Liver (tissue), 9 donors: ENCODE measurements around the gene KCNK13. TPM values are rescaled to one million over a fixed set of nuclear protein-coding genes. Genes with fewer than 3 reads are reported as not detected.

Experiments used
- DNase-seq: peaks from one replicate; pipeline ENCODE4 v3.0.0-alpha.2; 2017; ENCODE audit warnings: low spot score
- H3K27ac ChIP-seq, 2 donors: one replicate each; pipeline ENCODE4 v1.7.0; 2013; ENCODE audit warnings: inconsistent platforms in 2 of 2, low read length in 2 of 2, control low read depth in 1 of 2, low read depth in 1 of 2, mild to moderate bottlenecking in 1 of 2
- H3K27me3 ChIP-seq, 4 donors: one replicate each; pipeline versions ENCODE4 v1.6.1 to v1.7.0; 2013; ENCODE audit warnings: low read length in 3 of 4, inconsistent platforms in 1 of 4, mild to moderate bottlenecking in 1 of 4, moderate library complexity in 1 of 4; ENCODE audit not compliant: control insufficient read depth in 4 of 4, insufficient read depth in 4 of 4
- H3K36me3 ChIP-seq, 4 donors: one replicate each; pipeline versions ENCODE4 v1.6.1 to v1.7.0; 2013; ENCODE audit warnings: low read length in 3 of 4, mild to moderate bottlenecking in 3 of 4, low read depth in 1 of 4, moderate library complexity in 1 of 4; ENCODE audit not compliant: control insufficient read depth in 4 of 4, insufficient read depth in 3 of 4
- H3K4me1 ChIP-seq, 4 donors: one replicate each; pipeline versions ENCODE4 v1.6.1 to v1.7.0; 2013; ENCODE audit warnings: low read length in 3 of 4, mild to moderate bottlenecking in 3 of 4, moderate library complexity in 1 of 4; ENCODE audit not compliant: control insufficient read depth in 4 of 4, insufficient read depth in 4 of 4
- H3K4me3 ChIP-seq, 3 donors: one replicate each; pipeline versions ENCODE4 v1.6.1 to v1.7.0; 2013; ENCODE audit warnings: low read length in 3 of 3, control low read depth in 1 of 3, low read depth in 1 of 3, mild to moderate bottlenecking in 1 of 3
- H3K9ac ChIP-seq, 2 donors: one replicate each; pipeline ENCODE4 v1.7.0; 2013; ENCODE audit warnings: low read length in 2 of 2, mild to moderate bottlenecking in 2 of 2, moderate library complexity in 2 of 2, control low read depth in 1 of 2, low read depth in 1 of 2
- H3K9me3 ChIP-seq, 4 donors: one replicate each; pipeline versions ENCODE4 v1.6.1 to v1.7.0; 2013; ENCODE audit warnings: low read length in 3 of 4; ENCODE audit not compliant: control insufficient read depth in 4 of 4
- ATF3 ChIP-seq: IDR thresholded peaks from 2 replicates; pipeline ENCODE4 v1.6.1; 2016; ENCODE audit warnings: antibody characterized with exemption
- EGR1 ChIP-seq, 2 donors: IDR thresholded peaks; 2 replicates each; pipeline ENCODE4 v1.6.1; 2016 to 2018; ENCODE audit warnings: antibody characterized with exemption in 2 of 2, low read depth in 2 of 2
- FOXA1 ChIP-seq: IDR thresholded peaks from 2 replicates; pipeline ENCODE4 v1.6.1; 2016; ENCODE audit warnings: antibody characterized with exemption
- FOXA2 ChIP-seq: IDR thresholded peaks from 2 replicates; pipeline ENCODE4 v1.6.1; 2016; ENCODE audit warnings: antibody characterized with exemption
- GABPA ChIP-seq, 2 donors: IDR thresholded peaks in 1 of 2; conservative IDR thresholded peaks in 1 of 2; 2 replicates each; pipeline ENCODE4 v1.6.1; 2016; ENCODE audit warnings: antibody characterized with exemption in 2 of 2, mild to moderate bottlenecking in 1 of 2, moderate library complexity in 1 of 2
- HNF4A ChIP-seq, 2 donors: conservative IDR thresholded peaks; 2 replicates each; pipeline ENCODE4 v1.6.1; 2016; ENCODE audit warnings: antibody characterized with exemption in 2 of 2, mild to moderate bottlenecking in 2 of 2
- HNF4G ChIP-seq: IDR thresholded peaks from 2 replicates; pipeline ENCODE4 v1.6.1; 2016; ENCODE audit warnings: antibody characterized with exemption
- JUND ChIP-seq, 2 donors: IDR thresholded peaks; 2 replicates each; pipeline ENCODE4 v1.6.1; 2016; ENCODE audit warnings: antibody characterized with exemption in 2 of 2
- MAX ChIP-seq: IDR thresholded peaks from 2 replicates; pipeline ENCODE4 v1.6.1; 2016; ENCODE audit warnings: antibody characterized with exemption
- NR2F2 ChIP-seq: IDR thresholded peaks from 2 replicates; pipeline ENCODE4 v1.6.1; 2016; ENCODE audit warnings: antibody characterized with exemption
- RAD21 ChIP-seq, 2 donors: IDR thresholded peaks; 2 replicates each; pipeline ENCODE4 v1.6.1; 2016; ENCODE audit warnings: antibody characterized with exemption in 2 of 2, mild to moderate bottlenecking in 2 of 2
- RXRA ChIP-seq, 2 donors: IDR thresholded peaks; 2 replicates each; pipeline ENCODE4 v1.6.1; 2017 to 2018; ENCODE audit warnings: antibody characterized with exemption in 2 of 2, mild to moderate bottlenecking in 1 of 2
- SP1 ChIP-seq: IDR thresholded peaks from 2 replicates; pipeline ENCODE4 v1.6.1; 2018; ENCODE audit warnings: antibody characterized with exemption, mild to moderate bottlenecking
- TAF1 ChIP-seq: conservative IDR thresholded peaks from 2 replicates; pipeline ENCODE4 v1.6.1; 2016; ENCODE audit warnings: antibody characterized with exemption, mild to moderate bottlenecking
- YY1 ChIP-seq: IDR thresholded peaks from 2 replicates; pipeline ENCODE4 v1.6.1; 2016; ENCODE audit warnings: antibody characterized with exemption, mild to moderate bottlenecking
- ZBTB33 ChIP-seq: IDR thresholded peaks from 2 replicates; pipeline ENCODE4 v1.6.1; 2016; ENCODE audit warnings: antibody characterized with exemption
- WGBS: extraction: QIAGEN DNeasy Blood & Tissue Kit; methylation state at CpG from one replicate; pipeline ENCODE4 v1.1.7; 2013; 5-methylcytosine and 5-hydroxymethylcytosine counted together
- polyA plus RNA-seq, 2 donors: library from polyadenylated mRNA; stranded (reverse) in 1 of 2; unstranded in 1 of 2; fragments of 200-250 nt in 1 of 2; fragments of >200 nt in 1 of 2; fragmentation: Nextera tagmentation in 1 of 2; extraction: Ambion mirVana in 1 of 2; gene quantifications; one replicate each; pipeline versions ENCODE4 v1.2.1 to v1.2.3, GENCODE V29; 2013 to 2015
- total RNA-seq, 2 donors: library from RNA; depleted of rRNA; stranded (reverse); fragments of >200 nt; gene quantifications; one replicate each; pipeline ENCODE4 v1.2.3, GENCODE V29; 2014
- TF ChIP-seq, protein P1 (sequence below): IDR thresholded peaks from 2 replicates; pipeline ENCODE4 v1.6.1; 2016; ENCODE audit warnings: antibody characterized with exemption, mild to moderate bottlenecking
- TF ChIP-seq, protein P2 (sequence below): fragments of 150-350 bp; IDR thresholded peaks from 2 replicates; pipeline ENCODE4 v1.5.1; 2017; ENCODE audit warnings: improper control_type of control experiment, low read depth, low read length; ENCODE audit not compliant: missing input control
- donor health status: healthy.
- donor health status: healthy.
- donor health status: healthy.
- donor health status: healthy.
- donor health status: healthy.

Gene KCNK13
- total and polyA plus RNA-seq, 4 donors: 0.25 to 0.61 (median 0.38) TPM; not detected in 1

GRCh38 chr14:90027842-90028241 is 34.0 kb upstream of the KCNK13 start:
- Histone ChIP-seq H3K9me3 (no peaks in the 10 kb centered on the region), H3K27ac (no peak overlapping the region), H3K4me1 (no peaks in the 10 kb centered on the region), H3K36me3 (peaks cover 0 to 13% (median 3%) of the 10 kb centered on the region in 4 donors), H3K27me3 (no peaks in the 10 kb centered on the region), H3K4me3 (no peak overlapping the region), H3K9ac (no peak overlapping the region)
- no peak for DNase-seq
- TF ChIP-seq RAD21 (IDR thresholded peaks at IDR 0.05): no peak
- no peak for TF ChIP-seq ATF3
- no peak for TF ChIP-seq GABPA (IDR thresholded peaks at IDR 0.05 in 1 of 2, conservative IDR thresholded peaks at IDR 0.05 in 1 of 2)
- TF ChIP-seq, protein P1, sequence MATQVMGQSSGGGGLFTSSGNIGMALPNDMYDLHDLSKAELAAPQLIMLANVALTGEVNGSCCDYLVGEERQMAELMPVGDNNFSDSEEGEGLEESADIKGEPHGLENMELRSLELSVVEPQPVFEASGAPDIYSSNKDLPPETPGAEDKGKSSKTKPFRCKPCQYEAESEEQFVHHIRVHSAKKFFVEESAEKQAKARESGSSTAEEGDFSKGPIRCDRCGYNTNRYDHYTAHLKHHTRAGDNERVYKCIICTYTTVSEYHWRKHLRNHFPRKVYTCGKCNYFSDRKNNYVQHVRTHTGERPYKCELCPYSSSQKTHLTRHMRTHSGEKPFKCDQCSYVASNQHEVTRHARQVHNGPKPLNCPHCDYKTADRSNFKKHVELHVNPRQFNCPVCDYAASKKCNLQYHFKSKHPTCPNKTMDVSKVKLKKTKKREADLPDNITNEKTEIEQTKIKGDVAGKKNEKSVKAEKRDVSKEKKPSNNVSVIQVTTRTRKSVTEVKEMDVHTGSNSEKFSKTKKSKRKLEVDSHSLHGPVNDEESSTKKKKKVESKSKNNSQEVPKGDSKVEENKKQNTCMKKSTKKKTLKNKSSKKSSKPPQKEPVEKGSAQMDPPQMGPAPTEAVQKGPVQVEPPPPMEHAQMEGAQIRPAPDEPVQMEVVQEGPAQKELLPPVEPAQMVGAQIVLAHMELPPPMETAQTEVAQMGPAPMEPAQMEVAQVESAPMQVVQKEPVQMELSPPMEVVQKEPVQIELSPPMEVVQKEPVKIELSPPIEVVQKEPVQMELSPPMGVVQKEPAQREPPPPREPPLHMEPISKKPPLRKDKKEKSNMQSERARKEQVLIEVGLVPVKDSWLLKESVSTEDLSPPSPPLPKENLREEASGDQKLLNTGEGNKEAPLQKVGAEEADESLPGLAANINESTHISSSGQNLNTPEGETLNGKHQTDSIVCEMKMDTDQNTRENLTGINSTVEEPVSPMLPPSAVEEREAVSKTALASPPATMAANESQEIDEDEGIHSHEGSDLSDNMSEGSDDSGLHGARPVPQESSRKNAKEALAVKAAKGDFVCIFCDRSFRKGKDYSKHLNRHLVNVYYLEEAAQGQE: no peak
- TF ChIP-seq EGR1 (IDR thresholded peaks at IDR 0.05; ENCODE audit: low read depth in 2 of 2): no peak
- no peak for TF ChIP-seq YY1
- no peak for TF ChIP-seq FOXA1
- no peak for TF ChIP-seq HNF4A (conservative IDR thresholded peaks at IDR 0.05)
- TF ChIP-seq FOXA2: no peak
- TF ChIP-seq ZBTB33: no peak
- no peak for TF ChIP-seq TAF1
- TF ChIP-seq, protein P2, sequence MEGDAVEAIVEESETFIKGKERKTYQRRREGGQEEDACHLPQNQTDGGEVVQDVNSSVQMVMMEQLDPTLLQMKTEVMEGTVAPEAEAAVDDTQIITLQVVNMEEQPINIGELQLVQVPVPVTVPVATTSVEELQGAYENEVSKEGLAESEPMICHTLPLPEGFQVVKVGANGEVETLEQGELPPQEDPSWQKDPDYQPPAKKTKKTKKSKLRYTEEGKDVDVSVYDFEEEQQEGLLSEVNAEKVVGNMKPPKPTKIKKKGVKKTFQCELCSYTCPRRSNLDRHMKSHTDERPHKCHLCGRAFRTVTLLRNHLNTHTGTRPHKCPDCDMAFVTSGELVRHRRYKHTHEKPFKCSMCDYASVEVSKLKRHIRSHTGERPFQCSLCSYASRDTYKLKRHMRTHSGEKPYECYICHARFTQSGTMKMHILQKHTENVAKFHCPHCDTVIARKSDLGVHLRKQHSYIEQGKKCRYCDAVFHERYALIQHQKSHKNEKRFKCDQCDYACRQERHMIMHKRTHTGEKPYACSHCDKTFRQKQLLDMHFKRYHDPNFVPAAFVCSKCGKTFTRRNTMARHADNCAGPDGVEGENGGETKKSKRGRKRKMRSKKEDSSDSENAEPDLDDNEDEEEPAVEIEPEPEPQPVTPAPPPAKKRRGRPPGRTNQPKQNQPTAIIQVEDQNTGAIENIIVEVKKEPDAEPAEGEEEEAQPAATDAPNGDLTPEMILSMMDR: no peak
- TF ChIP-seq SP1: no peak
- TF ChIP-seq MAX: no peak
- no peak for TF ChIP-seq NR2F2
- TF ChIP-seq JUND (IDR thresholded peaks at IDR 0.05): no peak
- no peak for TF ChIP-seq RXRA (IDR thresholded peaks at IDR 0.05)
- no peak for TF ChIP-seq HNF4G
- WGBS: 85% methylated on average over 1 of the region's 1 CpG
